ENCODE measurements around the gene ARAP1.

Gene ARAP1

GRCh38 chr11:72641522-72642042, 110.6 kb downstream of the ARAP1 start:
- no peak overlapping the region for H3K4me3 ChIP-seq (replicated peaks; ENCODE audit: low read depth, low read length)
- H3K36me3 ChIP-seq (ENCODE audit: control insufficient read depth, insufficient read depth, low read length): no peaks in the 10 kb centered on the region
- DNase-seq (ENCODE audit: extremely low read depth, insufficient read length): no peak
- no peak for TF ChIP-seq CTCF (IDR thresholded peaks at IDR 0.05; ENCODE audit: insufficient read depth, low read length, poor library complexity, severe bottlenecking)
- H3K27me3 ChIP-seq (replicated peaks; ENCODE audit: control insufficient read depth, insufficient read depth, low read length): peaks cover 5% of the 10 kb centered on the region

GRCh38 chr11:72639502-72640375, 112.5 kb downstream of the ARAP1 start:
- no peak for DNase-seq (ENCODE audit: extremely low read depth, insufficient read length)
- Histone ChIP-seq H3K4me3 (replicated peaks; ENCODE audit: low read depth, low read length) (no peak overlapping the region), H3K36me3 (ENCODE audit: control insufficient read depth, insufficient read depth, low read length) (no peaks in the 10 kb centered on the region), H3K27me3 (replicated peaks; ENCODE audit: control insufficient read depth, insufficient read depth, low read length) (peaks cover 5% of the 10 kb centered on the region)
- no peak for TF ChIP-seq CTCF (IDR thresholded peaks at IDR 0.05; ENCODE audit: insufficient read depth, low read length, poor library complexity, severe bottlenecking)

- DNase-seq (ENCODE audit: extremely low read depth, insufficient read length): no peak
- Histone ChIP-seq H3K27me3 (replicated peaks; ENCODE audit: control insufficient read depth, insufficient read depth, low read length) (peaks cover 5% of the 10 kb centered on the region), H3K4me3 (replicated peaks; ENCODE audit: low read depth, low read length) (no peak overlapping the region), H3K36me3 (ENCODE audit: control insufficient read depth, insufficient read depth, low read length) (no peaks in the 10 kb centered on the region)
- TF ChIP-seq CTCF (IDR thresholded peaks at IDR 0.05; ENCODE audit: insufficient read depth, low read length, poor library complexity, severe bottlenecking): no peak
Observed at GRCh38 chr11:72637926-72638325, 114.3 kb downstream of the ARAP1 start.

GRCh38 chr11:72637198-72637597, 115.0 kb downstream of the ARAP1 start:
- no peak for TF ChIP-seq CTCF (IDR thresholded peaks at IDR 0.05; ENCODE audit: insufficient read depth, low read length, poor library complexity, severe bottlenecking)
- no peak for DNase-seq (ENCODE audit: extremely low read depth, insufficient read length)

GRCh38 chr11:72636376-72636775, 115.8 kb downstream of the ARAP1 start:
- no peak for TF ChIP-seq CTCF (IDR thresholded peaks at IDR 0.05; ENCODE audit: insufficient read depth, low read length, poor library complexity, severe bottlenecking)
- no peak overlapping the region for H3K4me3 ChIP-seq (replicated peaks; ENCODE audit: low read depth, low read length)
- H3K36me3 ChIP-seq (ENCODE audit: control insufficient read depth, insufficient read depth, low read length): no peaks in the 10 kb centered on the region
- DNase-seq (ENCODE audit: extremely low read depth, insufficient read length): no peak
- peaks cover 2% of the 10 kb centered on the region for H3K27me3 ChIP-seq (replicated peaks; ENCODE audit: control insufficient read depth, insufficient read depth, low read length)

More at GRCh38 chr11:72637198-72637597, 115.0 kb downstream of the ARAP1 start:
- Histone ChIP-seq H3K27me3 (replicated peaks; ENCODE audit: control insufficient read depth, insufficient read depth, low read length) (peaks cover 5% of the 10 kb centered on the region), H3K4me3 (replicated peaks; ENCODE audit: low read depth, low read length) (no peak overlapping the region), H3K36me3 (ENCODE audit: control insufficient read depth, insufficient read depth, low read length) (no peaks in the 10 kb centered on the region)

All from GM06990 (cell line).